22Rv1 (cell line): ENCODE results near the gene DFFB.

Experiments
- ZFX ChIP-seq: fragments of 450-650 bp; IDR thresholded peaks from 2 replicates; pipeline ENCODE4 v1.6.1; 2017; ENCODE audit warnings: antibody characterized with exemption, borderline replicate concordance
- TF ChIP-seq, protein P1 (sequence below): fragments of 450-650 bp; IDR thresholded peaks from 2 replicates; pipeline ENCODE4 v1.5.1; 2017; ENCODE audit warnings: mild to moderate bottlenecking

DNA sequence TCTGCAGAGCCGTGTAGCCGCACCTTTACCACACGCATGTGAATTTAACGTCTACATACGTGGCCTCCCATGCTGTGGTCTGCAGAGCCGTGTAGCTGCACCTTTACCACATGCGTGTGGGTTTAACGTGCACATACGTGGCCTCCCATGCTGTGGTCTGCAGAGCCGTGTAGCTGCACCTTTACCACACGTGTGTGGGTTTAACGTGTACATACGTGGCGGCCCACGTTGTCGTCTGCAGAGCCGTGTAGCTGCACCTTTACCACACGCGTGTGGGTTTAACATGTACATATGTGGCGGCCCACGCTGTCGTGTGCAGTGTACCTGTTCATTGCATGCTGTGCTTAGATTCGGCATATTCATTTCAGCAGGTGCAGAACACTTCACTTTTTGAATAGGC lies 17.5 kb downstream of the DFFB start:
- TF ChIP-seq, protein P1, sequence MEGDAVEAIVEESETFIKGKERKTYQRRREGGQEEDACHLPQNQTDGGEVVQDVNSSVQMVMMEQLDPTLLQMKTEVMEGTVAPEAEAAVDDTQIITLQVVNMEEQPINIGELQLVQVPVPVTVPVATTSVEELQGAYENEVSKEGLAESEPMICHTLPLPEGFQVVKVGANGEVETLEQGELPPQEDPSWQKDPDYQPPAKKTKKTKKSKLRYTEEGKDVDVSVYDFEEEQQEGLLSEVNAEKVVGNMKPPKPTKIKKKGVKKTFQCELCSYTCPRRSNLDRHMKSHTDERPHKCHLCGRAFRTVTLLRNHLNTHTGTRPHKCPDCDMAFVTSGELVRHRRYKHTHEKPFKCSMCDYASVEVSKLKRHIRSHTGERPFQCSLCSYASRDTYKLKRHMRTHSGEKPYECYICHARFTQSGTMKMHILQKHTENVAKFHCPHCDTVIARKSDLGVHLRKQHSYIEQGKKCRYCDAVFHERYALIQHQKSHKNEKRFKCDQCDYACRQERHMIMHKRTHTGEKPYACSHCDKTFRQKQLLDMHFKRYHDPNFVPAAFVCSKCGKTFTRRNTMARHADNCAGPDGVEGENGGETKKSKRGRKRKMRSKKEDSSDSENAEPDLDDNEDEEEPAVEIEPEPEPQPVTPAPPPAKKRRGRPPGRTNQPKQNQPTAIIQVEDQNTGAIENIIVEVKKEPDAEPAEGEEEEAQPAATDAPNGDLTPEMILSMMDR: no peak
- TF ChIP-seq ZFX: no peak
